ENCODE data around the gene ZNF805.
"Not testable (repeated sequence)": the region's sequence is repeated elsewhere in the genome, so short reads cannot be mapped to it uniquely, and the experiment has no call there.

ZNF805 gene

GRCh38 chr19:57269515-57270250 is 29.3 kb downstream of the ZNF805 start:
- DNase-seq, result no peak

DNA sequence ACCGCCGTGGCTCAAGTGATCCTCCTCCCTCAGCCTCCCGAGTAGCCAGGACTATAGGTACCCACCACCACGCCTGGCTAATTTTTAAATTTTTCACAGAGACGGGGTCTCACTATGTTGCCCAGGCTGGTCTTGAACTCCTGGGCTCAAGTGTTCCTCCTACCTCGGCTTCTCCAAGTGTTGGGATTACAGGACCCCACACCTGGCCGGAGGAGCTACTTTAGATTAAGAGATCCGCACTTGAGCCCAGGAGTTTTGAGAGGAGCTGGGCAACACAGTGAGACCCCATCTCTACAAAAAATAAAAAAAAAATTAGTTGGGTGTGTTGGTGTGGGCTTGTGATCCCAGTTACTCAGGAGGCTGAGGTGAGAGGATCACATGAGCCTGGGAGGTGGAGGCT is 30.8 kb downstream of the ZNF805 start:
- no peak for DNase-seq

GRCh38 chr19:57273014-57273413 is 32.6 kb downstream of the ZNF805 start:
- DNase-seq, result no peak

DNA sequence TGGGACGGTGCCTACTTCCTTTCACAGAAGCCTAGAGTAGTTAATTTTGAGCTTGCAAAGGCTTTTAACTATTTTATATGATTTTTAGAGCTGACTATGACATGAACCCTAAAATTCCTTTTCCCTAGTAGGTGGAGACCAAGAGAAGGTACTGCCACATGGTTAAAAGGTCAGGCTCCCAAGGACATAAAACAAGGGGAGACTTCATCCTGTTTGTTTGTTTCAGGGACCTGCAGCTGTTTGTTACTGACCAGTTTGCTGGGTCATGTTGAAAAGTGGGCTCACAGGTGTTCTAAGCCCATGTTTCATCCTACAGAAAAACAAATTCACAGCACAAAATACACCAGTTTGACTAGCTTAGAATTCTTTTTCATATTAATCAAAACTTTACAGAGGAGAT is 36.0 kb downstream of the ZNF805 start:
- no peak for DNase-seq

GRCh38 chr19:57278481-57278880 is 38.0 kb downstream of the ZNF805 start:
- DNase-seq, result not testable (repeated sequence)

DNA sequence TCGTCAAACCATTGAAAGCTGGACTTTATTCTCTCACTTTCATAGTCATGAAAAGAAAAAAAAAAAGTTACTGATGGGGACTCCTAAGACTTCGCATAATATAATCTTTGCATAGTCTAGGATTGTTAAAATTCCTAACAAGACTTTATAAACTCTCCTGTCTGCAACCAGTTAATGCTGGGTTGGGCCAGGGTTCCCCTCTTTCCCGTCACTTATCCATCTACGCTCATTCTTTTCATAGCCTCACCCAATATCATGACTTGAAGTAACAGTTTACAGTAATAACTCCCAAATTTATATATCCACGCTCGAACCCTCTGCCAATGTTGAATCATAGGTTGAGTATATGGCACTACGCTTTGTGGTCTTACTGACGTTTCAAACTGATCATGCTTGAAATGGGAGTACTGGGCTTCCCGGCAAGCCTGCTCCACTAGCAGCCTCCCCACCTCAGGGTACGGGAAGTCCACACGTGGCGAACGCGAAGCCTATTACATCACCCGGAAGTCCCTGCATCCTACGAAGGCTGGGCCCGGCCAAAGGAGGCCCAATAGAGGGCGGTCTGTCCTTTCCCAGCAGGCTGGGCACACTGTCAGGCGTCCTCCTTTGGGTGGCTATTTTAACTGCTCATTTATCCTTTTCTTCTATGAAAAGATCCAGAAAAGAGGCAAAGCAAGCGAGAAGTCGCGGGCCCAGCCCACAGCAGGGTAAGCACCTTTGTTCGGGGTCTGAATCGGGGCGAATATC is 39.2 kb downstream of the ZNF805 start:
- peak; percentile 65 for DNase-seq

DNA sequence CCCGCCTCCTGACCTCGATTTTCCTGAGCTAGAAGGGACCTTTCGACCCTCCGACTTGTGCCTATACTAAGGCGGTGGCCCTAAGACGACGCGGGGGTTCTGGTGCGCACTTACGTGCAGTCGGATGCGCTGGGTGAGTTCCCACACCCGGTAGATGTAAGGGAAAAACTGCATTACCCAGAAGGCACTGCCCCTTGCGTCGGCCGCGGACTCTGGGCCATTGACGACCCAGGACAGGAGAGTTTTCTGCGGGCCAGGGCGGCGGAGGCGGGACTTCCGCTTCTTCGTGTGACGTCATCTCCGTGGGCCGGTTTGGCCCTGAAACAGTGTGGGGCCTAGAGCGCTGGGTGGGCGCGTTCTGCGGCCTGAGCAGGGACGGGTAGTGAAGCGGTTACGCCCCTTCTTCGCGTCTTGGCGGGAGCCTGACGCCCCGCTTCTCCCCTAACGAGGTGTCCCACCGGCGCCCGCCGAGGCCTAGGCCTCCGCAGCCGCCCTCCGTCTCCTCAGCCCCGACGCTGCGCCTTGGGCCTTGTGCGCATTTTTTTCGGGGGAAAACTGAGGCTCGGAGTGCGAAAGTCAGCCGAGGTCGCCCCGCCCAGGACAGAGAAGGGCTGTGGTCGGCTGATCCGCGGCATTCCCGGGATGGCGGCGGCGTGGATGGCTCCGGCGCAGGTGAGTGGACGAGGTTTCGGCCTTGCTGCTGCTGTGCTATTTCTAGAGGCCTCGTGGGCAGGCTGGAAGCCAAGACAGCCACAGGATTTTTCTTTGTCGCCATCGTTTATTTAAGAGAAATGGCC is 39.9 kb downstream of the ZNF805 start, which contains the start of gene ZNF460:
Gene ZNF460, plus strand, starts transcription at position 321 of the 797 bp plus-strand sequence. Its CDS starts 322 bp downstream, at position 643.
- DNase-seq, result peak; percentile 94

DNA sequence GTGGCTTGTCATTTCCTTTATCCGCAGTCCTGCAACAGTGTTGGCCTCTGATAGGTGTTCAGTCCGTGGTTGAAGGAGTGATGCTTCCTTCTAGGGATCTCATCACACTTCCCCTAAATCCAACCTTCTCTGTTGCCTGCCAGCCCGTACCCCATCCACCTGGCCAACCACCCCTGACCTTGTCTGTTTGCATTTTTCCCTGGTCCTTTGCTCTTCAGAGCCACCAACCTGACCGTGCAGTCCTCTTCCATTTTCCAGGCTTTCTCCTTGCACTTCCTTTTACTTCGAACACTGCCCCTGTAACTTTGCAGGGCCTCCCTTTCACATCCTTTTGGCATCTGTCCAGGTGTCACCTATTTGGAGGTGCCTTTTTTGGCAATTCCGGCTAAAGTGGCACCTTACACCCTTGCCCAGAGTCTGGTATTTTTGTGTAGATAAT is 40.5 kb downstream of the ZNF805 start:
- DNase-seq, result no peak

DNA sequence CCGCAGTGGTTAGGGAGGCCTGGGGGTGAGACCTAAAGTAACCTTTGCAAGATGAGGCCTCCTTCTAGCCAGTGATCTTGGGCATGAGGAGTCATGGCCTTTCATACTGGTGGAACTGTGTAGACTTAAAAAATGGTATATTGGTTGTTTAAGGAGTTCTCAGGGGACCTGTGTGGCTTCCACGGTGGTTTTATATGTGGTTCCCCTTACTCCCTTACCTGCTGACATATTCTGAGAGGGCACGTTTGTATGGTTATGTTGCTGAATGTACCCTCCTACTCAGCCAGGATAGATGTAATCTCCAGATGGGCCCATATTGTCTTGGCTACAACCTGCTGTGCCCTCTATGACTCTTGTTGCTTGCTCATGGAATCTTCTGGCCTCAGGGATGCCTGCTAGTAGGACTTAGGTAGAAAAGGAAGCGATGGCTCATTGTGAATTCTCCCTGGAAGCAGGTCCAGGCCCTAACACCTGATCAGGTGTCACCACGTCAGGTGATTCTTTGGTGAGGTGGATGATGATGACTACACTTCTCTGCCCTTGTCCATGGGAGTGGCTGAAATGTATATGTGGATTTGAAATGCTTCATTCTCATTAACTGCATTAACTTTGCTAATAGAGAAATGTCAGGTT is 41.7 kb downstream of the ZNF805 start:
- no peak for DNase-seq

GRCh38 chr19:57288373-57288772 is 47.9 kb downstream of the ZNF805 start:
- DNase-seq, result no peak

DNA sequence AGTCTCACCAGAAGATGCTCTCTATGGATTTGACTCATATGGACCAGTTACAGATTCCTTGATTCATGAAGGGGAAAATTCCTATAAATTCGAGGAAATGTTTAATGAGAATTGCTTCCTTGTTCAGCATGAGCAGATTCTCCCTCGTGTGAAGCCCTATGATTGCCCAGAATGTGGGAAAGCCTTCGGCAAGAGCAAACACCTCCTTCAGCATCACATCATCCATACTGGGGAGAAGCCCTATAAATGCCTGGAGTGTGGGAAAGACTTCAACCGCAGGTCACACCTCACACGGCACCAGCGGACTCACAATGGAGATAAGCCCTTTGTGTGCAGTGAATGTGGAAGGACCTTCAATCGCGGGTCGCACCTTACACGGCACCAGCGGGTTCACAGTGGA is 50.5 kb downstream of the ZNF805 start:
- DNase-seq, result no peak

- no peak for DNase-seq
Observed at GRCh38 chr19:57292547-57292946, 52.1 kb downstream of the ZNF805 start.

DNA sequence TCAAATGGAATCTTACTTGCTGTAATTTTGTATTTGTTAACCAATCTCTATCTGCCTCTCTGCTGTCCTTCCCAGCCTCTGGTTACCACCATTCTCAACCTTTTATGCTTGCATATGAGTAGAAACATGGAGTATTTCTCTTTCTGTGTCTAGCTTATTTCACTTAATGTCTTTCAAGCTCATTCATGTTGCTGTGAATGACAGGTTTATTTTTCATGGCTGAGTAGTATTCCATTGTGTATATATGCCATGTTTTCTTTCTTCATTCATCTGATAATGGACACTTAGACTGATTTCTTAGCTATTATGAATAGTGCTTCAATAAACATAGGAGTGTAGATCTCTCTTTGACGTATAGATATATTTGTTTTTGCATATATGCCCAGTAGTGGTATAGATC is 53.3 kb downstream of the ZNF805 start:
- DNase-seq, result no peak

GRCh38 chr19:57302020-57302465 is 61.6 kb downstream of the ZNF805 start:
- DNase-seq, result no peak

GRCh38 chr19:57302727-57303401 is 62.4 kb downstream of the ZNF805 start:
- no peak for DNase-seq

Data from activated effector memory CD4-positive, alpha-beta T cell treated with Interleukin-2 at 50 U/mL for 16 hours (primary cell).